HG03064 (cell line): ENCODE results near the gene SLC35G4.
"Not testable (repeated sequence)": the region's sequence is repeated elsewhere in the genome, so short reads cannot be mapped to it uniquely, and the experiment has no call there.

Experiments
- ATAC-seq: cut with Tn5 transposase; IDR thresholded peaks from one replicate; pipeline ENCODE4 v1.9.1; 2021; ENCODE audit warnings: low read depth; ENCODE audit not compliant: unreplicated experiment

The SLC35G4 gene

GRCh38 chr18:11609488-11609887 lies at the start of gene SLC35G4:
Gene SLC35G4, plus strand, starts transcription at chr18:11609596. Its CDS starts 0 bp downstream, at chr18:11609596.
- not testable (repeated sequence) for ATAC-seq

- ATAC-seq, result no peak
These were observed 48.1 kb upstream of the SLC35G4 start for GRCh38 chr18:11561293-11561692.

- no peak for ATAC-seq
These were observed 43.7 kb upstream of the SLC35G4 start for GRCh38 chr18:11565716-11566115.

- no peak for ATAC-seq
These were observed 43.0 kb upstream of the SLC35G4 start for GRCh38 chr18:11566236-11566965.

GRCh38 chr18:11567396-11567795 lies 42.0 kb upstream of the SLC35G4 start:
- no peak for ATAC-seq

- no peak for ATAC-seq
These were observed 39.3 kb upstream of the SLC35G4 start for GRCh38 chr18:11570073-11570588.

GRCh38 chr18:11570769-11571412 lies 38.5 kb upstream of the SLC35G4 start:
- no peak for ATAC-seq

- ATAC-seq, result no peak
These were observed 37.2 kb upstream of the SLC35G4 start for GRCh38 chr18:11572201-11572600.

GRCh38 chr18:11574545-11574944 lies 34.9 kb upstream of the SLC35G4 start:
- no peak for ATAC-seq

GRCh38 chr18:11577271-11578112 lies 31.9 kb upstream of the SLC35G4 start:
- no peak for ATAC-seq

GRCh38 chr18:11578799-11579198 lies 30.6 kb upstream of the SLC35G4 start:
- no peak for ATAC-seq

- ATAC-seq, result no peak
These were observed 29.5 kb upstream of the SLC35G4 start for GRCh38 chr18:11579916-11580315.

GRCh38 chr18:11581286-11581685 lies 28.1 kb upstream of the SLC35G4 start:
- no peak for ATAC-seq

- no peak for ATAC-seq
These were observed 23.8 kb upstream of the SLC35G4 start for GRCh38 chr18:11585596-11585995.

GRCh38 chr18:11586896-11587295 lies 22.5 kb upstream of the SLC35G4 start:
- ATAC-seq, result no peak

GRCh38 chr18:11587432-11587831 lies 22.0 kb upstream of the SLC35G4 start:
- ATAC-seq, result no peak

- no peak for ATAC-seq
These were observed 21.6 kb upstream of the SLC35G4 start for GRCh38 chr18:11587846-11588245.

GRCh38 chr18:11591957-11592356 lies 17.4 kb upstream of the SLC35G4 start:
- no peak for ATAC-seq

- no peak for ATAC-seq
These were observed 9.1 kb upstream of the SLC35G4 start for GRCh38 chr18:11600321-11600720.

- no peak for ATAC-seq
These were observed 1.5 kb upstream of the SLC35G4 start for GRCh38 chr18:11607906-11608305.

- ATAC-seq, result not testable (repeated sequence)
These were observed 778 bp upstream of the SLC35G4 start for GRCh38 chr18:11608618-11609017.
